Suppressor macrophage treated with lipopolysaccharide for 4 hours (primary cell): ENCODE measurements around the gene SMIM7.
"Not testable (repeated sequence)": the region's sequence is repeated elsewhere in the genome, so short reads cannot be mapped to it uniquely, and the experiment has no call there.

Source experiments
- DNase-seq: peaks from one replicate; pipeline ENCODE4 v3.0.0-alpha.2; 2020

The SMIM7 gene

GRCh38 chr19:16654140-16654539 lies 5.8 kb downstream of the SMIM7 start:
- peak; percentile 51 for DNase-seq

DNA sequence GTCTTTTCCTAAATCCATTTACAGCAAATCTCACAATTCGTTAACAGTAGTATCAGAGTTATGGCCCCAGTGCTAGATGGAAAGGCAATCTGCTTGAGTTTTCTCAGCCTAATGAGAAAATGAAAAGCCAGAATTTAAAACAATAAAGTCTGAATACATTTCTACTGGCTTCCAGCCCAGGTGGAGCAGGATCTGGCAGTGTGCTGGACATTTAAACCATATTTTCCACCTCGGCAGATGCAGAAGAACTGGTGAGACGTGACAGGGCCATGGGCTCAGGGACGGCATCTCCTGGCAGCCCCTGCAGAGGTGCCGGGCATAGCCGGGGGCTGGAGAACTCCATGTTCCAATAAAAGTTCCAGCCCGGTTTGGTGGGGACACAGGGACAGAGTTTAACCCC lies 7.1 kb downstream of the SMIM7 start:
- DNase-seq, result no peak

DNA sequence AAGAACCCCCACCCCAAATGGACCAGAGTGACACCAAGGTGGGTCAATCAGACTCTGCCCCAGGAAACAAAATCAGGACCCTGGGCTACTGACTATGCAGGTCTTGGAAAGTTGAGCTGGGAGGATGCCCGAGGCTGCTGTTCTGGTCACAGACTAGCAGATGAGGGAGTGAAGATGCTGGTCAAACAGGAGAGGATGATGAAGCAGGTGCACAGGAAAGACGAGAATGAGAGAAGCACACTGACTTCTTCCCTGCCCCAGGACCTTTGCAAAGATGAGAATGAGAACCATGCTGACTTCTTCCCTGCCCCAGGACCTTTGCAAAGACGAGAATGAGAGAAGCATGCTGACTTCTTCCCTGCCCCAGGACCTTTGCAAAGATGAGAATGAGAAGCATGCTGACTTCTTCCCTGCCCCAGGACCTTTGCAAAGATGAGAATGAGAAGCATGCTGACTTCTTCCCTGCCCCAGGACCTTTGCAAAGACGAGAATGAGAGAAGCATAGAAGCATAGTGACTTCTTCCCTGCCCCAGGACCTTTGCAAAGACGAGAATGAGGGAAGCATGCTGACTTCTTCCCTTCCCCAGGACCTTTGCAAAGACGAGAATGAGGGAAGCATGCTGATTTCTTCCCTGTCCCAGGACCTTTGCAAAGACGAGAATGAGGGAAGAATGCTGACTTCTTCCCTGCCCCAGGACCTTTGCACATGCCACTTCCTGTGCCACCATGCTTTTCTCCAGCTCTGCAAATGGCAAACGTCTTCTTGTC lies 8.3 kb downstream of the SMIM7 start:
- DNase-seq, result not testable (repeated sequence)

DNA sequence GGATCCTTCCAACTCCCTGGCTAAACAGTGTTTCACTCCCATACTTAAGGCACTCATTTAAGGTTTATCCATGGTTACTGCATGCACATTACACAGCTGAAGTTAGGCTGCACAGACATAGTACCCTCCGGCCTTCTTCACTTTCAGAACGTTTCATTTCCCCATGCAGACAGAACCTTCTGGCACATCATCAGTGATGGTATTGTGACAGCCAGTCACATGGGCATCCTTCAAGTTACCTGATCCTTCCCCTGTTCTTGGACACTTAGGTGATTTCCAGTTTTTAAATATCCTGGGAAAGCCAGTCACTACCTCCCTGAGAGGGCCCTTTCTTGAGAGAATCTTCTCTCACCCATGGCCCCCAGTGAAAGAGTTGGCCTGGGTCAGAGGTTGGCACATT lies 9.1 kb downstream of the SMIM7 start:
- DNase-seq, result no peak

DNA sequence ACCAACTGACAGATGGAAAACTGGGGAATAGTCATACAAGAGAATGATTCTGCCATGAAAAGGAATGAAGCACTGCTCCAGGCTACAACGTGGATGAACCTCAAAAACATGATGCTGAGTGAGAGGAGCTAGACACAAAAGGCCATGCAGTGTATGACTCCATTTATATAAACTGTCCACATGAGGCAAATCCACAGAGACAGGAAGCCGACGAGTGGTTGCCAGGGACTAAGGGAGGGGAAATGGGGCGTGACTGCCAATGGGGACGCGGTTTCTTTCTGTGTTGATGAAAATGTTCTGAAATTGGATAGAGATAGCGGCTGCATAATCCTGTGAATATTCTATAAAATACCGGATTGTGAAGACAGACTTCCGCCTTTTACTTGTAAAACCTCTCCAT lies 10.2 kb downstream of the SMIM7 start:
- no peak for DNase-seq

DNA sequence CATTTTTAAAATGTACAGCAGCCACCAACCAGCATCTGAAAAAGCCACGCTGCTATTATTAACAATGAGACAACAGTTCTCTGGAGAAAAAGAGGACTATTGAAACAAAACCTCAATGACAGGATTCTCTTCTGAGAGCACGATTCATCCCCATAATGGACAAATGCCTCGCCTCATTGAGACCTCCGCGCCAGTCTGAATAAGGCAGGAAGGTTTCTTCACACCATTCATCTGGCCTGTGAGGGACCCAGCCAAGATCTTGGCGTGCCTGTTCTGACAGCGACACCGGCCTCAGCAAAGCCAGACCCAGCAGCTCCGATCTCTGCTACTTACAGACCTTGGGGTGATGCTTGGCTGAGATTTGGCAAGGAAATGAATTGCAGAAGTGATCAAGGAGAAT lies 14.8 kb downstream of the SMIM7 start:
- no peak for DNase-seq

DNA sequence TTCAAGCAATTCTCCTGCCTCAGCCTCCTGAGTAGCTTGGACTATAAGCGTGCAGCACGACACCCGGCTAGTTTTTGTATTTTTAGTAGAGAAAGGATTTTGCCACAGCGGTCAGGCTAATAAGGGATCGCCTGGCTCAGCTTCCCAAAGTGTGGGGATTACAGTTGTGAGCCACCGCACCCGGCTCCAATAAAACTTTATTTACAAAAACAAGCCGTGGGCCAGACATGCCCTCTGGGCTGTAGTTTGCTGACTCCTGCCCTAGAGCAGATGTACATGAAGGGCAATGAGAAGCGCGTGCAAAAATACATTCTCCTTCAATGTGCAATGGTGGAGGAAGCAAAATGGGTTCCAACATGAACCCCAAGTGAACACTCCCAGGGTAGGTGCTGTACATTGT lies 18.2 kb downstream of the SMIM7 start:
- DNase-seq, result no peak

GRCh38 chr19:16640951-16641350 lies 19.0 kb downstream of the SMIM7 start:
- DNase-seq, result no peak

GRCh38 chr19:16638666-16639065 lies 21.3 kb downstream of the SMIM7 start:
- DNase-seq, result no peak

GRCh38 chr19:16637535-16637934 lies 22.4 kb downstream of the SMIM7 start:
- no peak for DNase-seq

GRCh38 chr19:16631465-16631864 lies 28.5 kb downstream of the SMIM7 start:
- no peak for DNase-seq

GRCh38 chr19:16628984-16629691 lies 30.8 kb downstream of the SMIM7 start:
- no peak for DNase-seq

- peak; percentile 99 for DNase-seq
These were observed 31.6 kb downstream of the SMIM7 start, which contains the start of gene MED26 for GRCh38 chr19:16628183-16628983. MED26 (minus strand) TSS chr19:16628204; CDS start chr19:16627943, 261 bp downstream.

DNA sequence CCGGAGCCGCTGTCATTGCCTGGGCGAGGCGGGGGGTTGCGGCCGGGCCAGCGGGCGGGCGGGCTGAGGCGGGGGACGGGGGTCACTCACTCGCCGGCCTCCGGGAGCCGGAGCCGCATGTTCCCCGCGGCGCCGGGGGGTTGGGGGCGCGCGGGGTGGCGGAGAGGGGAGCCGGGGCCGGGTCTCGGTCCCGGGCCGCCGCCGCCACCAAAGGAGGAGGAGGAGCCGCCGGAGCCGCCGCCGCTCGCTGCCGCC lies 32.1 kb downstream of the SMIM7 start:
- DNase-seq, result no peak

GRCh38 chr19:16627193-16627927 lies 32.6 kb downstream of the SMIM7 start:
- DNase-seq, result no peak

GRCh38 chr19:16626796-16627192 lies 33.1 kb downstream of the SMIM7 start:
- DNase-seq, result no peak

GRCh38 chr19:16625163-16625958 lies 34.6 kb downstream of the SMIM7 start:
- no peak for DNase-seq

GRCh38 chr19:16624236-16624635 lies 35.7 kb downstream of the SMIM7 start:
- DNase-seq, result no peak

DNA sequence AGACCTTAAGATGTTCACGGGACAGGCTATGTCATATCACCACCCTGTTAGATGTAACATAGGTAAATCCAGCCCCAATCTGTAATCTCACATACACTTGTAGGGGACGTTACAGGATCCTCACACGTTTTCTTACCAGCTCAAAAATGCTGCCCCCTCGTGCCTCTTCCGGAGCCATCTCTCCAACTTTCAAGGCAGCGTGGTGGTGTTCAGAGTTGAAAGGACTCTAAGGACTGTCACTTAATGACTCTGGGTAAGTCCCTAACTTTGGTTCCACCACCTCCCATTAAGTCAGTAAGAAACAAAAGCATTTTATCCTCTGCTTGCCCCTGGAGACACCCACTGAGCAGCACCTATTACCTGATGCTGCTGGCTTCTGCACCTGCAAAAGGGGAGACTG lies 36.4 kb downstream of the SMIM7 start:
- no peak for DNase-seq

- DNase-seq, result no peak
These were observed 36.9 kb downstream of the SMIM7 start for GRCh38 chr19:16623066-16623465.

DNA sequence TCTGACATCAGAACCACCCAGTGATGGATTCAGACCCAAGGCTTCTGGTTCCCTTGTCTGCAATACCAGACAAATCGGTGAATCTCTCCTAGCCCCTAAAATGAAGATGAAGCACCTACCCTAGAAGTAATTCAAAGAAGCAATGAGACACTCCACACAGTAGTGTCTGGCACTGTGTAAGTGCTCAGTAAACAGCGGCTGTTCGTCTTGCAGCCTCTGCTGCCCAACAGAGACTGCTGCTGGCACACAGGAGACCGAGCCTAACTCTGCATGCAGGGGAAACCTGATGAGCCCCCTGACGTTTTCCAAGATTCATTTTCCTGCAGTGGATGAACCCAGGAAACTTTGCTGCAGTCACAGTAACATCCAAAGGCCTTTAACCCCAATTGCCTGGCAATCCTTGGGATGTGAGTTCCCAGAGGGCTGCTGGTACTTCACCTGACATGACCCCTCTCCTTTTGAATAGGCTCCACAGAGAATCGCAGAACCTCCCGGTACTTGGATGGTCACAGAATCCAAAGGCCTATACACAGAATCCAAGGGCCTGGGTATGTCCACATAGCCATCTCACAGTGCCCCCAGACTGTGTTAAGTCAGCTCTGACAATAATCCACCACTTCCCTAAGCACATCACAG lies 38.7 kb downstream of the SMIM7 start:
- no peak for DNase-seq

DNA sequence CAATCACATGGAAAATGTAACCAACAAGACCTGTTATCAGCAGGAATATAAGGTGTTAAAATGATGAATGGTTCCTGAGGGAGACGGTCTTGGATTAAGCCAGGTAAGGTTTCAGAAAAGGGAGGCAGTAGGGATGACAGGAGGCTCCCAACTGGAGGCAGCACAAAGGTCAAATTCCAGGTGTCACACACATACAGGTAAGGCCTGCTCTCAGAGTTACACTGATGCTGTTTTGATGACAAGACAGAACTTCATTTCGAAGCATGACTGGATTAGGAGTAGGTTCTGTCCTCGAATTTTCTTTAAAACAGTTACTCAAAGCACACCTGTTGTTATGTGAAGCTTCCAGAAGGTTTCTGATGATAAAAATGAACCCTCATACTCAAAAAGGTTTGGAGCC lies 39.4 kb downstream of the SMIM7 start:
- DNase-seq, result no peak
